ENCODE results near the gene RFPL3.

Gene RFPL3

GRCh38 chr22:32401486-32401885 is 43.8 kb downstream of the RFPL3 start:
- Histone ChIP-seq H3K27ac (ENCODE audit: low read depth, low read length) (no peak overlapping the region), H3K36me3 (ENCODE audit: low read length) (peaks cover 17% of the 10 kb centered on the region; the same call in 1 of the 2 replicates), H3K9me3 (ENCODE audit: insufficient read depth, low read length) (no peaks in the 10 kb centered on the region), H2AFZ (ENCODE audit: low read depth, low read length, severe bottlenecking) (no peak overlapping the region), H3K4me3 (ENCODE audit: insufficient read depth, low read length, poor library complexity, severe bottlenecking) (no peak overlapping the region), H3K27me3 (ENCODE audit: low read length) (no peaks in the 10 kb centered on the region), H4K20me1 (ENCODE audit: low read depth, low read length) (no peaks in the 10 kb centered on the region), H3K9me2 (replicated peaks; ENCODE audit: insufficient read depth, low read length) (no peaks in the 10 kb centered on the region), H3K4me2 (ENCODE audit: low read depth, low read length, poor library complexity, severe bottlenecking) (no peak overlapping the region), H3F3A (ENCODE audit: insufficient read depth) (no peaks in the 10 kb centered on the region), H3K9ac (ENCODE audit: low read length) (no peak overlapping the region), H3K79me2 (ENCODE audit: insufficient read depth, low read length) (no peaks in the 10 kb centered on the region)
- TF ChIP-seq CTCF (IDR thresholded peaks at IDR 0.05; ENCODE audit: insufficient read depth, low read length, poor library complexity, severe bottlenecking) (no peak), EZH2phosphoT487 (conservative IDR thresholded peaks at IDR 0.05; ENCODE audit: low read length) (no peak)

GRCh38 chr22:32404021-32404420 is 46.4 kb downstream of the RFPL3 start:
- H3K27ac ChIP-seq (ENCODE audit: low read depth, low read length) = no peak overlapping the region
- H3K36me3 ChIP-seq (ENCODE audit: low read length) = peaks cover 15% of the 10 kb centered on the region; the same call in 1 of the 2 replicates
- no peak overlapping the region for H3K4me3 ChIP-seq (ENCODE audit: insufficient read depth, low read length, poor library complexity, severe bottlenecking)

GRCh38 chr22:32407312-32407711 is 49.6 kb downstream of the RFPL3 start:
- no peak for TF ChIP-seq CTCF (IDR thresholded peaks at IDR 0.05; ENCODE audit: insufficient read depth, low read length, poor library complexity, severe bottlenecking)
- TF ChIP-seq EZH2phosphoT487 (conservative IDR thresholded peaks at IDR 0.05; ENCODE audit: low read length) = no peak
- Histone ChIP-seq H3K4me2 (ENCODE audit: low read depth, low read length, poor library complexity, severe bottlenecking) (no peak overlapping the region), H4K20me1 (ENCODE audit: low read depth, low read length) (no peaks in the 10 kb centered on the region; the same call in 1 of the 2 replicates), H3K79me2 (ENCODE audit: insufficient read depth, low read length) (peaks cover 22% of the 10 kb centered on the region), H3K27ac (ENCODE audit: low read depth, low read length) (no peak overlapping the region), H3K9me3 (ENCODE audit: insufficient read depth, low read length) (no peaks in the 10 kb centered on the region), H3F3A (ENCODE audit: insufficient read depth) (no peaks in the 10 kb centered on the region), H3K9ac (ENCODE audit: low read length) (no peak overlapping the region), H3K9me2 (replicated peaks; ENCODE audit: insufficient read depth, low read length) (no peaks in the 10 kb centered on the region), H3K4me3 (ENCODE audit: insufficient read depth, low read length, poor library complexity, severe bottlenecking) (no peak overlapping the region), H2AFZ (ENCODE audit: low read depth, low read length, severe bottlenecking) (no peak overlapping the region), H3K36me3 (ENCODE audit: low read length) (0 out of 2 replicates have a peak, but pooled peaks cover 10% of the 10 kb centered on the region), H3K27me3 (ENCODE audit: low read length) (no peaks in the 10 kb centered on the region)

More at GRCh38 chr22:32404021-32404420, 46.4 kb downstream of the RFPL3 start:
- Histone ChIP-seq H3K9ac (ENCODE audit: low read length) (no peak overlapping the region), H3K9me2 (replicated peaks; ENCODE audit: insufficient read depth, low read length) (no peaks in the 10 kb centered on the region), H3K4me2 (ENCODE audit: low read depth, low read length, poor library complexity, severe bottlenecking) (no peak overlapping the region), H3K79me2 (ENCODE audit: insufficient read depth, low read length) (no peaks in the 10 kb centered on the region), H2AFZ (ENCODE audit: low read depth, low read length, severe bottlenecking) (no peak overlapping the region), H4K20me1 (ENCODE audit: low read depth, low read length) (no peaks in the 10 kb centered on the region; the same call in 1 of the 2 replicates), H3K27me3 (ENCODE audit: low read length) (no peaks in the 10 kb centered on the region), H3K9me3 (ENCODE audit: insufficient read depth, low read length) (no peaks in the 10 kb centered on the region), H3F3A (ENCODE audit: insufficient read depth) (no peaks in the 10 kb centered on the region)
- TF ChIP-seq CTCF (IDR thresholded peaks at IDR 0.05; ENCODE audit: insufficient read depth, low read length, poor library complexity, severe bottlenecking) (no peak), EZH2phosphoT487 (conservative IDR thresholded peaks at IDR 0.05; ENCODE audit: low read length) (no peak)
